Upper lobe of left lung (tissue), 6 donors: Measurements from ENCODE around the gene NMU. TPM values are rescaled to one million over a fixed set of nuclear protein-coding genes. Genes with fewer than 3 reads are reported as not detected.
A peak's percentile ranks its signal among the peaks of the same experiment; 100 is the strongest.

Experiments used
- ATAC-seq, 2 donors: fragments of 200-7000 bp; cut with Tn5 transposase; one replicate each; pipeline ENCODE4 v1.9.1; 2022; ENCODE audit warnings: mild to moderate bottlenecking in 2 of 2, moderate library complexity in 2 of 2; ENCODE audit not compliant: low FRiP score in 2 of 2
- DNase-seq, 2 donors: peaks; one replicate each; pipeline ENCODE4 v3.0.0-alpha.2; 2019 to 2020
- H3K27ac ChIP-seq, 4 donors: fragments of 200-600 bp; sonication (generic); one replicate each; pipeline ENCODE4 v1.5.1; 2016 to 2019
- H3K27me3 ChIP-seq, 4 donors: fragments of 200-600 bp; sonication (generic); one replicate each; pipeline ENCODE4 v1.5.1; 2017 to 2019
- H3K36me3 ChIP-seq, 4 donors: fragments of 200-600 bp; sonication (generic); one replicate each; pipeline ENCODE4 v1.5.1; 2016 to 2019
- H3K4me1 ChIP-seq, 4 donors: fragments of 200-600 bp; sonication (generic); one replicate each; pipeline ENCODE4 v1.5.1; 2018 to 2019
- H3K4me3 ChIP-seq, 4 donors: fragments of 200-600 bp; sonication (generic); one replicate each; pipeline ENCODE4 v1.5.1; 2017 to 2019; ENCODE audit warnings: mild to moderate bottlenecking in 2 of 4, moderate library complexity in 1 of 4
- H3K9me3 ChIP-seq, 4 donors: fragments of 200-600 bp; sonication (generic); one replicate each; pipeline ENCODE4 v1.5.1; 2018 to 2019
- EP300 ChIP-seq, 4 donors: sonication (generic); formaldehyde crosslinking; IDR thresholded peaks; one replicate each; pipeline ENCODE4 v1.5.1; 2017; ENCODE audit warnings: antibody characterized with exemption in 4 of 4, control low read depth in 2 of 4
- POLR2A ChIP-seq, 4 donors: fragments of 450-650 bp; IDR thresholded peaks; one replicate each; pipeline ENCODE4 v1.5.1; 2016 to 2017; ENCODE audit warnings: antibody characterized with exemption in 4 of 4, mild to moderate bottlenecking in 2 of 4
- POLR2AphosphoS5 ChIP-seq, 2 donors: sonication (generic); formaldehyde crosslinking; IDR thresholded peaks; one replicate each; pipeline ENCODE4 v1.5.1; 2017; ENCODE audit warnings: antibody characterized with exemption in 2 of 2
- WGBS, 2 donors: methylation state at CpG; one replicate each; pipeline ENCODE4 v1.1.5; 2017 to 2018; 5-methylcytosine and 5-hydroxymethylcytosine counted together
- total RNA-seq, 6 donors: library from RNA; depleted of rRNA in 4 of 6; stranded (reverse); fragments of >200 nt in 4 of 6; gene quantifications; one replicate each; pipeline versions ENCODE4 v1.1.0 to v1.2.1, GENCODE V29; 2016 to 2021
- TF ChIP-seq, protein P1 (sequence below), 6 experiments: fragments of 450-650 bp in 4 of 6; fragments of 200-600 bp in 2 of 6; sonication (generic) in 2 of 6; IDR thresholded peaks; one replicate each; pipeline ENCODE4 v1.5.1; 2016 to 2019; ENCODE audit warnings: antibody characterized with exemption in 6 of 6
- donor health status: DM: no; HTN: no; CAD: no; lungs with moderate emphysema.
- donor health status: DM: no; HTN: yes; CAD: no; lungs with severe emphysema.

The NMU gene
- total RNA-seq, 6 donors from 2014 or later: 1.6 to 3.2 (median 2.3) TPM; not detected in 3

DNA sequence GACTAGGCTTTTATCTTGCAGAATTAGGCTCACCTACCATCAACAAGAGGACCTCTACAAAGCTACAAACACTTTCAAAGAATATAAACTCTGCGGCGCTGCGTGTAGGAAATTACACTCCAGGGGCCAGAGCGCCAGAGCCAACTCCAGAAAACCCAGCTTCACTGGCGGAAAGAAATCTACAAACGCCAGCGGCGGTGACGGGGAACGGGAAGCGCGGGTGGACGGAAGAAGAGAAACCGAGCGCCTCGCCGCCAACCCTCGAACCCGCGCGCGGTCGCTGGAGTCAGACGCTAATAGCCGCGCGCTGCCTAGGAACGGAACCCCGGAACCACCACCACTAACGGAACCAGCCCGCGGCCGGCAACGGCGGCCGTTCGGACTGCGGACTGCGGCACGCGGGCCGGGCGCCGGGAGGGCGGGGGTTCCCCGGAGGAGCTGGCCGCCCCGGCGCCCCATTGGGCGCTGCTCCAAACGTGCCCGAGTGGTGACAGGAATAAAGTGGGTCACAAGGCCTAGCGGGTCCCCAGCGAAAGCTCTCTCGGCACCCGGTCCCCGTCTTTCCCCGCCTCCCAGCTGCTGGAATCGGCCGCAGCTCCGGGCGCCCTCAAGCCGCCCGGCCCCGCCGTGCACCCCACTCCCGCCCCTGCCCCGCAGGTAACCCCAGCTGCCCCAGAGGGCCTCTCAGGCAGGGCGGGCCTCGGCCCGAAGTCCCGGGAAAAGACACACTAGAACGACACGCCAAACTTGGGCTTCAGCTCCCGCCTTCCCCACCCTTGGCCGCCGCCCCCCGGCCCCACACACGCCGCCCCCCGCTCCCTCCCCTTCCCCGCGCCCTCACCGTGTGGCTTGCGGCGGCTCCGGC, 90.2 kb downstream of the NMU start:
- Histone ChIP-seq H3K36me3 (no peaks in the 10 kb centered on the region), H3K4me1 (peaks cover 12 to 26% (median 15%) of the 10 kb centered on the region in 4 donors), H3K27me3 (no peaks in the 10 kb centered on the region), H3K4me3 (peak overlapping the region; percentile 90 to 98 (median 90)), H3K27ac (peak overlapping the region; percentile 98 to 100 (median 99)), H3K9me3 (no peaks in the 10 kb centered on the region)
- WGBS, 2 donors: 0 to 1% methylated on average over 30 to 45 of the region's 87 CpGs
- DNase-seq (peak; percentile 81 to 96), ATAC-seq (peak; percentile 83 to 86)
- TF ChIP-seq, protein P1, sequence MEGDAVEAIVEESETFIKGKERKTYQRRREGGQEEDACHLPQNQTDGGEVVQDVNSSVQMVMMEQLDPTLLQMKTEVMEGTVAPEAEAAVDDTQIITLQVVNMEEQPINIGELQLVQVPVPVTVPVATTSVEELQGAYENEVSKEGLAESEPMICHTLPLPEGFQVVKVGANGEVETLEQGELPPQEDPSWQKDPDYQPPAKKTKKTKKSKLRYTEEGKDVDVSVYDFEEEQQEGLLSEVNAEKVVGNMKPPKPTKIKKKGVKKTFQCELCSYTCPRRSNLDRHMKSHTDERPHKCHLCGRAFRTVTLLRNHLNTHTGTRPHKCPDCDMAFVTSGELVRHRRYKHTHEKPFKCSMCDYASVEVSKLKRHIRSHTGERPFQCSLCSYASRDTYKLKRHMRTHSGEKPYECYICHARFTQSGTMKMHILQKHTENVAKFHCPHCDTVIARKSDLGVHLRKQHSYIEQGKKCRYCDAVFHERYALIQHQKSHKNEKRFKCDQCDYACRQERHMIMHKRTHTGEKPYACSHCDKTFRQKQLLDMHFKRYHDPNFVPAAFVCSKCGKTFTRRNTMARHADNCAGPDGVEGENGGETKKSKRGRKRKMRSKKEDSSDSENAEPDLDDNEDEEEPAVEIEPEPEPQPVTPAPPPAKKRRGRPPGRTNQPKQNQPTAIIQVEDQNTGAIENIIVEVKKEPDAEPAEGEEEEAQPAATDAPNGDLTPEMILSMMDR (IDR thresholded peaks at IDR 0.05): peak in 1 of 6 experiments; percentile 11
- TF ChIP-seq POLR2A (IDR thresholded peaks at IDR 0.05): peak in 2 of 4 donors; percentile 52 to 68
- no peak for TF ChIP-seq EP300 (IDR thresholded peaks at IDR 0.05)
- peak; percentile 43 to 57 for TF ChIP-seq POLR2AphosphoS5 (IDR thresholded peaks at IDR 0.05)

Other genes with a start within 250 kb of the NMU start
- gene TMEM165, start 240.3 kb downstream of the NMU start, total RNA-seq: 100 to 1,000 TPM; 118 to 312 (median 231) TPM
- gene CLOCK, start 89.4 kb downstream of the NMU start, total RNA-seq: 10 to 100 TPM; 10.2 to 39.6 (median 22.2) TPM
- gene PDCL2, start 44.1 kb downstream of the NMU start, total RNA-seq: not detected
- gene EXOC1L, start 183.5 kb upstream of the NMU start, total RNA-seq: not detected
- 10 to 100 TPM; 19.1 to 44.2 (median 32.4) TPM for gene EXOC1, start 217.3 kb upstream of the NMU start, total RNA-seq